Fibroblast of lung (primary cell): Measurements from ENCODE around the gene KMT2E. TPM values are rescaled to one million over a fixed set of nuclear protein-coding genes. Genes with fewer than 3 reads are reported as not detected.
"Not testable (repeated sequence)": the region's sequence is repeated elsewhere in the genome, so short reads cannot be mapped to it uniquely, and the experiment has no call there.

Experiments
- DNase-seq, 2 donors: peaks; one replicate each; pipeline versions ENCODE4 v3.0.0 to v3.0.0-alpha.2; 2010; ENCODE audit warnings: low read depth in 2 of 2
- H2AFZ ChIP-seq: 2 replicates; pipeline ENCODE4 v1.5.1; 2012; ENCODE audit warnings: low read length, control low read depth, inconsistent platforms
- H3K27ac ChIP-seq: 2 replicates; pipeline ENCODE4 v1.5.1; 2011; ENCODE audit warnings: low read length, control low read depth; ENCODE audit not compliant: insufficient read depth
- H3K27me3 ChIP-seq: 2 replicates; pipeline ENCODE4 v1.5.1; 2011; ENCODE audit warnings: mild to moderate bottlenecking, low read length; ENCODE audit not compliant: control insufficient read depth, insufficient read depth
- H3K36me3 ChIP-seq: 2 replicates; pipeline ENCODE4 v1.5.1; 2011; ENCODE audit warnings: low read length; ENCODE audit not compliant: control insufficient read depth, insufficient read depth
- H3K4me1 ChIP-seq: 2 replicates; pipeline ENCODE4 v1.5.1; 2011; ENCODE audit warnings: low read length; ENCODE audit not compliant: control insufficient read depth, insufficient read depth; ENCODE audit errors: extremely low read depth
- H3K4me2 ChIP-seq: 2 replicates; pipeline ENCODE4 v1.5.1; 2011; ENCODE audit warnings: low read length, control low read depth; ENCODE audit not compliant: insufficient read depth; ENCODE audit errors: extremely low read depth
- H3K4me3 ChIP-seq, 4 experiments: fragments of 200-600 bp in 1 of 4; sonication (generic) in 1 of 4; replicated peaks in 1 of 4; 2 replicates each; pipeline ENCODE4 v1.5.1; 2011 to 2016; ENCODE audit warnings: low read length in 4 of 4, low read depth in 3 of 4, mild to moderate bottlenecking in 3 of 4, control low read depth in 2 of 4, inconsistent platforms in 1 of 4, mixed read lengths in 1 of 4; ENCODE audit not compliant: insufficient read depth in 1 of 4; ENCODE audit errors: control extremely low read depth in 1 of 4
- H3K79me2 ChIP-seq: 2 replicates; pipeline ENCODE4 v1.5.1; 2012; ENCODE audit warnings: mild to moderate bottlenecking, low read length, inconsistent platforms; ENCODE audit not compliant: control insufficient read depth, insufficient read depth
- H3K9ac ChIP-seq: 2 replicates; pipeline ENCODE4 v1.5.1; 2011; ENCODE audit warnings: mild to moderate bottlenecking, low read length, control low read depth; ENCODE audit not compliant: insufficient read depth
- H3K9me3 ChIP-seq: 2 replicates; pipeline ENCODE4 v1.5.1; 2012; ENCODE audit warnings: low read depth, low read length; ENCODE audit not compliant: control insufficient read depth, insufficient read depth
- H4K20me1 ChIP-seq: 2 replicates; pipeline ENCODE4 v1.5.1; 2011; ENCODE audit warnings: low read length; ENCODE audit not compliant: control insufficient read depth, insufficient read depth; ENCODE audit errors: extremely low read depth
- CTCF ChIP-seq, 2 donors: IDR thresholded peaks in 1 of 2; conservative IDR thresholded peaks in 1 of 2; 1 replicate in 1 of 2; 2 replicates in 1 of 2; pipeline ENCODE4 v1.5.1; 2011 to 2012; ENCODE audit warnings: low read length in 2 of 2, control low read depth in 1 of 2, inconsistent platforms in 1 of 2, low read depth in 1 of 2, mild to moderate bottlenecking in 1 of 2
- EZH2 ChIP-seq: IDR thresholded peaks from 2 replicates; pipeline ENCODE4 v1.5.1; 2012; ENCODE audit warnings: low read length, control low read depth, mild to moderate bottlenecking; ENCODE audit errors: missing control alignments
- polyA plus RNA-seq, 2 donors: library from polyadenylated mRNA; depleted of rRNA in 1 of 2; stranded (reverse) in 1 of 2; unstranded in 1 of 2; fragments of >200 nt; gene quantifications; 2 replicates each; pipeline ENCODE4 v1.2.1, GENCODE V29; 2011 to 2012; ENCODE audit warnings: missing spikeins in 1 of 2
- total RNA-seq: library from RNA; depleted of rRNA; stranded (reverse); fragments of >200 nt; gene quantifications from 2 replicates; pipeline ENCODE4 v1.2.1, GENCODE V29; 2014

The KMT2E gene
- total and polyA plus RNA-seq, 2 donors (not counting 1 experiment from before 2014, with no cell fraction given) = 7.5 to 95.0 TPM

GRCh38 chr7:105026750-105027149 lies 12.7 kb downstream of the KMT2E start:
- Histone ChIP-seq H3K9me3 (no peaks in the 10 kb centered on the region), H3K9ac (no peak overlapping the region), H2AFZ (no peak overlapping the region), H3K27me3 (no peaks in the 10 kb centered on the region), H3K4me2 (no peak overlapping the region), H3K79me2 (peaks cover 96% of the 10 kb centered on the region), H3K27ac (no peak overlapping the region), H3K4me1 (peaks cover 6% of the 10 kb centered on the region), H3K36me3 (no peaks in the 10 kb centered on the region), H3K4me3 (no peak overlapping the region), H4K20me1 (peaks cover 12% of the 10 kb centered on the region)
- no peak for DNase-seq
- TF ChIP-seq EZH2 (no peak), CTCF (conservative IDR thresholded peaks at IDR 0.05 in 1 of 2, IDR thresholded peaks at IDR 0.05 in 1 of 2; ENCODE audit: low read depth in 1 of 2, low read length in 2 of 2) (no peak)

GRCh38 chr7:105027176-105027853 lies 13.3 kb downstream of the KMT2E start:
- Histone ChIP-seq H3K9me3 (no peaks in the 10 kb centered on the region), H3K4me3 (no peak overlapping the region), H4K20me1 (peaks cover 12% of the 10 kb centered on the region), H3K9ac (no peak overlapping the region), H2AFZ (no peak overlapping the region), H3K27me3 (no peaks in the 10 kb centered on the region), H3K27ac (no peak overlapping the region), H3K36me3 (no peaks in the 10 kb centered on the region), H3K4me1 (peaks cover 6% of the 10 kb centered on the region), H3K4me2 (peak overlapping the region; percentile 41), H3K79me2 (peaks cover 96% of the 10 kb centered on the region)
- no peak for DNase-seq
- TF ChIP-seq EZH2 (no peak), CTCF (conservative IDR thresholded peaks at IDR 0.05 in 1 of 2, IDR thresholded peaks at IDR 0.05 in 1 of 2; ENCODE audit: low read depth in 1 of 2, low read length in 2 of 2) (no peak)

- H4K20me1 ChIP-seq = peaks cover 12% of the 10 kb centered on the region
- TF ChIP-seq CTCF (conservative IDR thresholded peaks at IDR 0.05 in 1 of 2, IDR thresholded peaks at IDR 0.05 in 1 of 2; ENCODE audit: low read depth in 1 of 2, low read length in 2 of 2) (no peak), EZH2 (no peak)
- no peak overlapping the region for H3K27ac ChIP-seq
These were observed 14.0 kb downstream of the KMT2E start for GRCh38 chr7:105028004-105028403.

DNA sequence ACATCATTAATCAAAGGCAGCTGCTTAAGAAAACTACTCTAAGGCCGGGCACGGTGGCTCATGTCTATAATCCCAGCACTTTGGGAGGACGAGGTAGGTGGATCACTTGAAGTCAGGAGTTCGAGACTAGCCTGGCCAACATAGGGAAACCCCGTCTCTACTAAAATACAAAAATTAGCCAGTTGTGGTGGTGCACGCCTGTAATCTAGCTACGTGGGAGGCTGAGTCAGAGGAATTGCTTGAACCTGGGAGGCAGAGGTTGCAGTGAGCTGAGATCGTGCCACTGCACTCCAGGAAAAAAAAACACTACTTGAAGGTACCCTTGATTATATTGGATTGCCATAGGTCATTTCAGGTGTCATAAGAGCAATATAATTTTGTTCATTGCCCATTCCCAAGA lies 14.9 kb downstream of the KMT2E start:
- H3K4me3 ChIP-seq, H3K36me3 ChIP-seq, DNase-seq, H3K9ac ChIP-seq, H3K27me3 ChIP-seq, H3K4me1 ChIP-seq, H3K9me3 ChIP-seq, H3K27ac ChIP-seq, H3K4me2 ChIP-seq, H2AFZ ChIP-seq: not testable (repeated sequence)
- Histone ChIP-seq H3K79me2 (peaks cover 97% of the 10 kb centered on the region), H4K20me1 (peaks cover 12% of the 10 kb centered on the region)

More at GRCh38 chr7:105028004-105028403, 14.0 kb downstream of the KMT2E start:
- Histone ChIP-seq H3K27me3 (no peaks in the 10 kb centered on the region), H3K9ac (no peak overlapping the region), H3K4me2 (no peak overlapping the region), H3K79me2 (peaks cover 96% of the 10 kb centered on the region), H2AFZ (no peak overlapping the region), H3K4me1 (peaks cover 6% of the 10 kb centered on the region), H3K36me3 (no peaks in the 10 kb centered on the region), H3K4me3 (no peak overlapping the region), H3K9me3 (no peaks in the 10 kb centered on the region)
- DNase-seq = no peak
